DMS153 treated with DMSO at 0.1 percent for 48 hours (cell line): ENCODE data around the gene EFNB1.

Source experiments
- DNase-seq: peaks from one replicate; lab custom pipeline; 2025; ENCODE audit not compliant: unreplicated experiment; lab: John Stamatoyannopoulos, UW

Gene EFNB1

DNA sequence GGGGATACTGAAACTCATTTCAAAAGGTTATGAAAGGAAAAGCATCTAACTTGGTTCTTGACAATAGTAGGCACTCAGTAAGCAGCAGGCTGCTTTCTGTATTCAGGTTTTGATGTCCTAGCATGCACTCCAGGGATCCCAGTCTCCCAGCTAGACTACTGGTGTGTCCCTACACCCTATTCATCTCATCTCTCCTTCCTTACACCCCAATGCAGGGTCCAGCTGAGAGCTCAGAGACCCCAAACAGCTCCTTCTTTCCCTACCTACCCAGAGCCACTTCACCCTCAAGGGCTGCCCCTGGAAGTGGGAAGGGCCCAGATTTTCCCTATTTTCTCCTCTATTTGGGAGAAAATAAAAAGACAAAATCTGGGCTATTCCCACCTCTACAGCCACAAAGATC, 1.6 kb upstream of the EFNB1 start:
- DNase-seq = no peak

DNA sequence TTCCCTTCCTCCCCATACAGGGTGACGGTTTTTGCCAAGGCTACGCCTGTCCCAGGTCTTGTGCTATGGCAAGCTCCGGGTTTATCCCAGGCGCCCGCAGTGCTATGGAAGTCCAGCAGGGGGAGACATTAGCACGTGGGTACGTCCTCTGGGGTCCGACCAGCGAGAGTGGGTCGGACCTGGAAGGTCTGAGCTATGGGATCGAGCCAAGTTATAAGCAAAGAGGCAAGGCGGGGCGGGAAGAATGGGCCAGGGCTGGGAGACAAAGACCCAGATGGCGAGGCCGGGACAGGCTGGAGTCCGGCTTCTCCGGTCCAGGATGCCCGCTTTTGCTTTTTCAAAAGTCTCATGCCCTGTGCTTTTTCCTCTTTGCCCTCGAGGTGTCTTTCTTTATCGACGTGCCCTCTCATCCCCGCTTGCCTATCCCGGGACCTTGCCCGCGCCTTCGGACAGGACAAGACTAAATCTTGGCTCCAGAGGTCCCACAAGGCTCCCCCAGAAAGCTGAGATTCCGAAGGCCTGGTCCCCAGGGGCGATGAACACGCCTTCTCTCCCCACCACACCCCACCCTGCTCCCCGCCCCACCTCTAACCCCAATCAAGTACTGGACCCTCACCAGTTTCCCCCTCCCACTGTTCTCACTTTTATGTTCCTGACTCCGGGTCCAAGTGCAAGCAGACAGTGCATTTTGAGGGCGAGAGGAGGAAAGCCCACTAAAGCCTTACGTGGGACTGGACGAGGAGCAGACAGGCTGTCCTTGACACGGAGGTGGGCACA, 785 bp upstream of the EFNB1 start:
- peak; percentile 20 for DNase-seq

DNA sequence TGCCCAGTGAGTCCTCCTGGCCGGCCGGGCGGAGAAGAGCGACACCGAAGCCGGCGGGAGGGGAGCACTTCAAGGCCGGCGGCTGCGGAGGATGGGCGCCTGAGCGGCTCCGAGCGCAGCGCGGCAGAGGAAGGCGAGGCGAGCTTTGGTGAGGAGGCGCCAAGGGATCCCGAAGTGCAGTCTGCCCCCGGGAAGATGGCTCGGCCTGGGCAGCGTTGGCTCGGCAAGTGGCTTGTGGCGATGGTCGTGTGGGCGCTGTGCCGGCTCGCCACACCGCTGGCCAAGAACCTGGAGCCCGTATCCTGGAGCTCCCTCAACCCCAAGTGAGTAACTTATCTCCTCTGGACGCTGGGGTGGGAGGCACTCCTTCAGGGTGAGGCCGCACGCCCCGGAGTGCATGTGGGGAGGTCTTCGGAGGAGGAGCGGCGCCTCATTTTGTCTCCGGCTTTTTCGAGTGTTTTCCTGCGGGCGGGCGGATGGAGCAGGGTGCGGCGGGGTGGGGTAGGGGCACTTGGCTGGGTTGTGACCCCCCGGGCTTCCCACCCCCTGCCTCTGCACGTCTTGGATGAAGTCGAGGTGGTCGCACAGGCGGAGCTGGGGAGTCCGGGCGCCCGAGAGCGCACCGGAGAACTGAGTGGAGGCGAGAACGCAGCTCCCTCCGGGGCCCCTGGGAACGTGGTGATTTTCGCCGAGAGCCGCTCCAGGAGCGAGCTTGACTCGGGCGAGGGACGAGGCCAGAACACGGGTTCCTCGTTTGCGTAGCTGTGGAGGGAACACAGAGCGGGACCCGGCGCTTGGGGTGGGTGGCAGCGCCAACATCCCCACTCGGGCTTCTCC, 979 bp downstream of the EFNB1 start:
- no peak for DNase-seq

DNA sequence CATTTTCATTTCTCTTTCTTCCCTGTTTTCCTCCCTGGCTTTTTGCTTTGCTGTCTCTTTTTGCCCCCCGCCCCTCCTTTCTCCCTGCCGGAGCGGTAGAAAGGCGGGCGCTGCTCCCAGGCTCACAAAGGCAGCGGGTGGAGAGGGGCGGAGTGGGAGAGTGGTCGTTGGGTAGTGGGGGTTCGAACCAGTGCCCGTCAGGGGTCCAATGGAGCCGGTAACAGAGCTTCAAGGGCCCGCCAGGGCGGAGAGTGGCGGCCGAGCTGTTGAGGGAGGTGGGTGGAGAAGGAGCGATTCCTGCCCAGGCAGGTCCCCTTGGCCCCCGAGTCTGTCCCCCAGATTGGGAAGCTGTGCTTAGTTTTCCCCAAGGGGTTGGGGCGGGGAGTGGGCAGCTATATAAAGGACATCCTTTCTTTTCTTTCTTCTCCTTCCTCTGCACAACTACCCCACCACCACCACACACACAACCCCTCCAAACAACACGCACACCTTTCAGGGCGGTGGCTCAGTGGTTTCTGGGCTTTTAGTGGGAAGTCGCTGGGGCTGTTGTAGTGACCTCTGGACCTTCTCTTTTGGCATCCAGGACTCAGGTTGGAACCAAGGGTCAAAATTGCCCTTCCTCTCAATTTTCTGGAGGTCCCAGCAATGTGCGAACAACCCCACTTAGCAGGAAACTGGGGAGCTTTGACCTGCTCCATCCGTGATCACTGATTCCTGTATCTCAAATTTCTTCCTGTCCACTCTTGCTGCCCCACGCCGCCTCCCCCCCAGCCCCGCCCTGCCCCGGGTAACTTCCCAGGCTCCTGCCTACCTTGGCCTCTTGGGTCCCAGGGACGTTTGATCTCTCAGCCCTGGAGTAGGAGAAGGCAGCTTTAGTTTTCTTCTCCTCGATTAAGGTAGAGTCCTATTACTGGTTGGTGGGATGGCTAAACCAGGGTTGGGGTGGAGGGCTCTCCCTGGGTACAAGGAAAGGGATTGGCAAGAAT, 1.9 kb downstream of the EFNB1 start:
- no peak for DNase-seq

DNA sequence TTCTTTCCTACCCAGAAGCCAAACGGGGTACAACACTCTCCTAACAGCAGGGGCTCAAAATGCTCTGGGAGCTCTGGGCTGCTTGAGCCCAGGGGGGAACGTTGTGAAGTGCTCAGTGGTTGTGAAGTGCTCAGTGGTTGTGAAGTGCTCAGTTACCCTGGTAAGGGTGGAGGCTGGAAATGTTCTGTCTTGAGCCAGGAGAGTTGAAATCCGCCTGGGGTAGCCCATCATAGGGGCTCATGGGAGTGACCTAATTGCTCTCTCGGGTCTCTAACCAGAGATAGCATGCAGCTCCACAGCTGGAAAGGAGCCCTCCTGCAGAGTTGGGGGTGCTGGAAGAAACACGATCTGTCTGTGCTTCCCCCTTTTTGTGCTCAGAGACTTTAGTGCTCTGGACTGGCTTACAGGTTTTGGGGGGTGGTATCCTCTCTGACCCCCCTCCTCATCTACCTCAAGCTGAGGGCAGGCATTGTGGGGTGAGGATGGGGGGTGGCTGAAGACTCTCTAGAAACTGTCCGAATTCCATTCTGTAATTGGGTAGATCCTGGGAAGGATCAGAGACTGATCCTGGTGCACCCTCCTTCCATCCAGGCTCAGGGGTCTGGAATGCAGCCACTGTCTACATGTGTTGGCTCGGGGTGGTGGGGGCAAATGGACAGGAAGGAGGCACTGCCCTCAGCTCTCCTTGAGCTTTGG, 2.7 kb downstream of the EFNB1 start:
- DNase-seq = no peak

DNA sequence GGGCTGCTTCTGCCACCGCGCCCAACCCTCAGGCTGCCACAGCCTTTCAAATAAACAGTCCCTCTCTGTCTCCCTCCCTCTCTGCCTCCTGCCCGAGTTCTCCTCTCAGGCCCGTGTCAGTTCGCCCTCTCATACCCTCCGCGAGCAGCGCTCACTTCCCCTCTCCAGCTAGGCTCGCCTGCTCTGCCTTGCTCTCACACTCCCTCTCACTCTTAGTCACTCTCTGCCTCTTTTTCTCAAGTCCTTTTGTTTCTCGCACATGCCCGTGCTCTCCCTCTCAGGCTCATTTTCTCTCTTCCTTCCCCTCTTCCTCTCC, 3.2 kb downstream of the EFNB1 start:
- DNase-seq = no peak

DNA sequence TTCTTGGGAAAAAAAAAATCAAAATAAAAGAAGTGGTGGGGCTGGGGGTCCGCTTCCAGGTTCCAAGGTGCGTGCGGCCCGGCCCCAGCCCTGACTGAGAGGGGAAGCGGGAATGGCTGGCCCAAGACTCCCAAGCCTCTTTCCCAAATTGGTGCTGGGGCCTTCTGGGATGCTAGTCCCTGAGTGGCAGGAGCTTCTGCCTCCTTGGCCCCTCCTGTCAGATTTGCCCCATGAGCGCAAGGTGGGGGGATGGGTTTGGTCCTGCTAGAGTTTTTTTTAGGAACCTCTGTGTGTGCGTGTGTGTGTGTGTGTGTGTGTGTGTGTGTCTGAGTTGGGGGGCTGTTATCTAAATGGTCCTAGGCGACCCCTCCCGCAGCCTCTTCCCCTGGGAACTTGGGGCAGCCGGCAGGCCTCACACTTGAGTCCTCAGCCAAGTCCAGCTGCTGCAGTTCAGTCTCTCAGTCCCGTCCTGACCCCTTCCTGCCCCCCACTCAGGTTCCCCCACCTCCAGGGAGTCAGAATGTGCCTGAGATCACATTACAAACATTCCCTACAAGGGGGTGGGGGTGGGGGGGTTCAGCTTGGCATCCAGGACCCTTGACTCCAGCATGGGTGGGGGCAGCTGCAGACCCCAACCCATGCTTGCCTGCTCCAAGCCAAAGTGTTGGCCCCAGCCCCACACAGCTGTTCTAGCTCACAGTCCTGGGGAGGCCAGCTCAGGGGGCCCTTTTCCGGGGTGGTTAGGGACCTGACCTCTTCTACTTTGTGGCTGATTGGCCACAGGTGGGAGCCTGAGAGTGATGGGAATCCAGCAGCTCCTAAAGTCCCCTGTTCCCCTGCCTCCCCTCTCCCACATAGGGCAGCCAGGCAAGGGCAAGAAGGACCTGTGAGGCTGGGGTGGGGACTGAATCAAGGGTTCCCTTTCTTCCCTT, 4.0 kb downstream of the EFNB1 start:
- DNase-seq = no peak

DNA sequence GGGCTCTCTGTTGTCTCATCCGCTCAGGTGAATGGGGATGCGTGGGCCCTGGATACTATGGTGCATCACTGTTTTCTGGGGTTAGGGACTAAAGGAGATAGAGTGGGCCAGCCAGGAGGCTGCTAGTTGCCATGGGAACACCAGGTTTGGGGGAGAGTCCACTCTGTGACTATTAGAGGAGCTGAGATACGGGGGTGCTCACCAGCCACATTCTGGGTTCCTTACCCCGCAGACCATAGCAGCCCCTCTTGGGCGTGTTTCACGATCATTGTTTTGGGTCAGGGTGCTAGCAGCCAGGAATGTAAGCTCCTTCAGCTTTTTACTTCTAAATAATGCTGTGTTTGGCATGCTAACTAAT, 4.6 kb downstream of the EFNB1 start:
- no peak for DNase-seq

DNA sequence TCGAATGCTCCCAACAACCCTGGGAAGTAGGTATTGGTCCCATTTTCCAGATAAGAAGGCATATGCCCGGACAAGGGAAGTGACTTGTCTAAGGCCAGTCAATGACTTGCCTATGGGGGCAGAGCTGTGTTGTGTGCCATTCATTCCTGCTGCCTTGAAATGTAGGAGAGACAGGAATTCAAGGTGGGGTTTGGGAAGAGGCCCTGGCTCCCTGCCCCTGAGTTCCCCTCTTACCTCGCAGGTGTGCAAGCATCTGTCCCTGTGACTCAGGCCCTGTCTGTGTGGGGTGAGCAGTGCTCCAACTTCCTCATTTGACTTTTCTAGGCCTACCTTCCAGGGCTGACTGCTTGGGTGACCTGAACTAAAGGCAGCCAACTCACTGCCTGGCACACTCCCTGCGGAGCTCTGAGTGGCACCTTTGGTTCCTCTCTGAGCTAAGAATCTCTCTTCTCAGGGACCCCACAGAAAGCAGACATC, 5.1 kb downstream of the EFNB1 start:
- no peak for DNase-seq

DNA sequence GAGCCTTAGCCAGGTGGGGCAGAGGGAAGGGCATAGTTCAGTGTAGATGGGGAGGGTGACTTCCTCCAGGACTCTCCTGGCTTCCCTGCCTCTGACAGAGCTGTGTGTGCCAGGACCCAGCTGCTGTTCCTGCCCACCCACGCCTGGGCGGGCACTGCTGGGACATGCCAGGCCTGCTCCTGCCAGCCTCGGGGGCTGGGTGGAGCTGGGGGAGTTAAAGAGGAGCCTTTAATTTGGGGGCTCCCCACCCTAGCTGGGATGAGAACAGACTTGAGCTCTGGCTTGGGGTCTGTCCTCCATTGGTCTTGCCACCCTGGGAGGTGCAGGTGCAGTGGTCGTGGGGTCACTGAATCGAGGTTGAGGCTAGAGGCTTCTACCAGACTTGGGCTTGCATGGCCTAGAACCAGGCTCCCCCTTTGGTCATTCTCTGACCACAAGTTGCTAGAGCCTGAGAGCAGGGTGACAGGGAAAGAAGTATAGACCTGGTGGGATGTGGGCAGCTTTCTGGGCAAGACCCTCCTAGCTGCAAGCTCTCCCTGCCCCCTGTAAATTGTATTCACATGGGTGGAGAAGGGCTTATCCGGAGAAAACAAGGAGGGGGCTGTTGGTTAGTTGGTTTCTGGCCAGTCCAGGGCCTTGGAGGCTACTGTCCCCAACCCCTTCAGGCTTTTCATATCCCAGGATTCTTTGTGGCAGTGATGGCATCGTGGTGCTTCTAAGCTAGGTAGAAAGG, 5.7 kb downstream of the EFNB1 start:
- no peak for DNase-seq

DNA sequence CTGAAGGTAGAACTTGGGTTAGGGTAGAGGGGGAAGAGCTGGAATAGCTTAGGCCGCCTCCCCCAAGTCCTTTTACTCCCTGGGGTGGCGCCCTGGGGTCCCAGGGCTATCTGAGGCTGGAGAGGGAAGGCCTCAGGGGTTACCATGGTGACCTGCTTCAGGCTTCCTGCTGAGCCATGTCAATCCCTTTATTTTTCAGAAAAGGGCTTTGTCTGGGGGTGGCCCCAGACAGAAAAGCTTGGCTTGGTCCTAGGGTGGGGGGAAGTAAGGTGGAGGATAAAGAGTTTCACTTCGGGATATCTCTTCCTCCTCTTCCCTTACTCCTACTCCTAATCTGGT, 6.3 kb downstream of the EFNB1 start:
- no peak for DNase-seq

DNA sequence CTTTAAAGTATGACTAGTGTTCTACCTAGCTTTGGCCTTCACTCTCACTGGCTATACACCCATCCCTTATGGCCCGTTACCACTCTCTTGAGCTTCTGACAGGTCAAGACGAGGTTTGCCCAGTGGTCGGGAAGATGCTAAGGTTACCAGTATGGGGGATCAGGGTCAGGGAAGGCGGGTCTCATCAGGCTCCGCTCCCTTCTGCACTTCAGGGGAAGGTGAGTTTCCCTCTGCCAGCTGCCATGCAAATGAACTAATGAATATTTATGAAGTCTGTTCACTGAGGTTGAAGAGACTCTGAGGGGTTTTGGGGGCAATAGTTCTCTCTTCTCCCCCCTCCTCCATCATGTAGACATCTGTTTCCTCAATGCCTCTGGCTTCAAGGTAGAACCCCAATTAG, 6.6 kb downstream of the EFNB1 start:
- DNase-seq = no peak

DNA sequence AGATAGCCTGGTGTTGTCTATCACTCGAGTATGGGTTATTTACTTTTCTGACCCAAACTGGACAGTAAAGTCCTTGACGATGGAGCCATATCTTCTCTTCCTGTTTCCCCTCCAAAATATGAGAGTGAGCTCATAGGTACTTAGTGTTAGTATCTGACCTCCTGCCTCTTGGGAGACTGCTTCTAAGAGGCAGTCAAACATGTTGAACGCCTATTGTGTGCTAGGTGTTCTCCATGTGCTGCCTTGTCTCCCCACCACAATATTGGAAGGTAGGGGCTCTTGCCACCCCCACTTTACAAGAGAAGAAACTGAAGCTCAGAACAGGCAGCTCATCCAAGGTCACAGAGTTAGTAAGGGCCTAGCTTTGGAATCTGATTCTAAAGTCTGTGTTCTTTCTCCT, 8.3 kb downstream of the EFNB1 start:
- no peak for DNase-seq

DNA sequence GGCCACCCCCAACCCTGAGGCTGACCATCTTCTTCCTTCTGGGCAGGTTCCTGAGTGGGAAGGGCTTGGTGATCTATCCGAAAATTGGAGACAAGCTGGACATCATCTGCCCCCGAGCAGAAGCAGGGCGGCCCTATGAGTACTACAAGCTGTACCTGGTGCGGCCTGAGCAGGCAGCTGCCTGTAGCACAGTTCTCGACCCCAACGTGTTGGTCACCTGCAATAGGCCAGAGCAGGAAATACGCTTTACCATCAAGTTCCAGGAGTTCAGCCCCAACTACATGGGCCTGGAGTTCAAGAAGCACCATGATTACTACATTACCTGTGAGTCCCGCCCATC, 9.7 kb downstream of the EFNB1 start:
- DNase-seq = no peak

DNA sequence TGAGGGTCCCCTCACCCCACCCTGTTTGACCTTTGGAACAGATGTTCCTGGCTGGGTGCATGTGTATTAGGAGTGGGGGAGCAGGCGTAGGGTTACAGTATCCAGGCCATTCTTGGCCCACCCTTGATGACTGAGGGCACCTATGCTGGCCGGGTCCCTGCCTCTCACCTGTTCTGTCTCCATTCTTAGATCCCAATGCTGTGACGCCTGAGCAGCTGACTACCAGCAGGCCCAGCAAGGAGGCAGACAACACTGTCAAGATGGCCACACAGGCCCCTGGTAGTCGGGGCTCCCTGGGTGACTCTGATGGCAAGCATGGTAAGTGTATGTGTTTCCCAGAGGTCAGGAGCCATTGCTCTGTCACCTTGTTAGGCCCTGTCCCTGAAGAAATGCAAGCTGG, 10.9 kb downstream of the EFNB1 start:
- DNase-seq = no peak

DNA sequence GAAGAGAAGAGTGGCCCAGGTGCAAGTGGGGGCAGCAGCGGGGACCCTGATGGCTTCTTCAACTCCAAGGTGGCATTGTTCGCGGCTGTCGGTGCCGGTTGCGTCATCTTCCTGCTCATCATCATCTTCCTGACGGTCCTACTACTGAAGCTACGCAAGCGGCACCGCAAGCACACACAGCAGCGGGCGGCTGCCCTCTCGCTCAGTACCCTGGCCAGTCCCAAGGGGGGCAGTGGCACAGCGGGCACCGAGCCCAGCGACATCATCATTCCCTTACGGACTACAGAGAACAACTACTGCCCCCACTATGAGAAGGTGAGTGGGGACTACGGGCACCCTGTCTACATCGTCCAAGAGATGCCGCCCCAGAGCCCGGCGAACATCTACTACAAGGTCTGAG, 11.4 kb downstream of the EFNB1 start:
- no peak for DNase-seq

DNA sequence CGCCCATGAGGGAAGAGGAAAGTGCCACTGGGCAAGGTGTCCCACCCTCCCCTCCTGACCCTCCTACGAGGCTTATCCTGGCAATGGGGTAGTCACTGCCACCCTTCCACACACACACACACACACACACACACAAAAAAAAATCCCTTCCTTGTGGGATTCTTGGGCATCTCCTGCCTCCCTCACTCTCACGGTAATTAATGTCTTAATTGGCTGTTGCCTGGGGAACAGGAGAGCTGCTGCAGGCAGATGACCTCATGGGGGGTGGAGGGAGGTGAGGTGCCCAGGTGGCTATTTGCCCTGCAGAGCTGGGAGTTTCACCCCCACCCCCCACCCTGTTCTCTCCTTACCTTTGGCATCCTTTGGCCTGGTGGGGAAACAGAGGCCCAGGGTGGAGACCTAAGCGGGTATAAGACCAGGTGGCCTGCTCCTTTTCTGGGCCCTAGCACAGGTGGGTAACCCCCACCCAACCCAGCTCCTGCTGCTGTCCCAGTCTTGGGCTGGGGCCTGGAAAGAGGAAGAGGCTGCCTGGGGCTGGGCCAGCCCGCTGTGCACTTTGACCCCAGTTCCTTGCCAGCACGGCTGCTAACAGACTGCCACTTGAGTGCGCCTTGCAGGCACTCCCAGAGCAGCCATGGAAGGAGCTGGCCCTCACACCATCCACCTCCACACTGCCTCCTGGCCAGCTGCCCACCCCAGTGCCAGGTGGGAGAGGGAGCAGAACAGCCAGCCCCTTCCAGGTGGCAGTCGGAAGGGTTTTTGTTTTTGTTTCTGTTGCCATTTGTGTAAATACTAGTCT, 12.6 kb downstream of the EFNB1 start:
- DNase-seq = no peak

DNA sequence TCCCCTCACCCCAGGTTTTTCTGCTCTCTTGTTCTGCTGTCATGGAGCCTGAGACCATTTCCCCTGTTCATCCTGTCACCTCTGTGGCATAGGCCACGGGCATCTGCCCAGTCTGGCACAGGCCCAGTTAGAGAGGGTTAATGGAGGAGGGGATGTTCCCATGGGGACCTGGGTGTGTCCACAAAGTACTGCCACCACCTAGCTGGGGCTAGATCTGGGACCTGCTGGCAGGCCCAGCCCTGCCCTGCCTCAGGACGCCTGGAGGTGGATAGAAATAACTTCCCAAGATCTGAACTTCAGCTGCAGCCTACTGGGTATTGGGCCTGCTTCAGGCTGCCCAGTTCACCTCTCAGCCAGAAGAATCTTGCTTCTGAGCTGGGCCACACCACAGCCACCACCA, 13.5 kb downstream of the EFNB1 start:
- DNase-seq = no peak
